GM18505 (cell line): ENCODE measurements around the gene GALNT9.

Experiments used
- ATAC-seq: cut with Tn5 transposase; IDR thresholded peaks from one replicate; pipeline ENCODE4 v1.9.1; 2021; ENCODE audit not compliant: unreplicated experiment
- POLR2A ChIP-seq: IDR thresholded peaks from 4 replicates; pipeline ENCODE4 v1.6.1; 2011; ENCODE audit warnings: borderline replicate concordance; ENCODE audit not compliant: insufficient read depth, insufficient read length; ENCODE audit errors: extremely low read depth

Gene GALNT9

GRCh38 chr12:132173135-132174014, 156.0 kb downstream of the GALNT9 start:
- no peak for ATAC-seq

GRCh38 chr12:132172619-132173018, 156.8 kb downstream of the GALNT9 start:
- TF ChIP-seq POLR2A = no peak
- ATAC-seq = no peak

More at GRCh38 chr12:132173135-132174014, 156.0 kb downstream of the GALNT9 start:
- no peak for TF ChIP-seq POLR2A

- no peak for TF ChIP-seq POLR2A
- no peak for ATAC-seq
Observed at GRCh38 chr12:132171968-132172521, 157.3 kb downstream of the GALNT9 start.

- no peak for TF ChIP-seq POLR2A
- no peak for ATAC-seq
Observed at GRCh38 chr12:132171293-132171967, 158.0 kb downstream of the GALNT9 start.

- no peak for ATAC-seq
- no peak for TF ChIP-seq POLR2A
Observed at GRCh38 chr12:132170637-132171292, 158.6 kb downstream of the GALNT9 start.

- no peak for ATAC-seq
- TF ChIP-seq POLR2A = no peak
Observed at GRCh38 chr12:132170094-132170636, 159.2 kb downstream of the GALNT9 start.

GRCh38 chr12:132169376-132169775, 160.0 kb downstream of the GALNT9 start:
- no peak for ATAC-seq
- TF ChIP-seq POLR2A = no peak

GRCh38 chr12:132168311-132169031, 160.9 kb downstream of the GALNT9 start:
- ATAC-seq = no peak
- no peak for TF ChIP-seq POLR2A

GRCh38 chr12:132167611-132168310, 161.6 kb downstream of the GALNT9 start:
- ATAC-seq = no peak

GRCh38 chr12:132166801-132167591, 162.4 kb downstream of the GALNT9 start:
- TF ChIP-seq POLR2A = no peak
- no peak for ATAC-seq

More at GRCh38 chr12:132167611-132168310, 161.6 kb downstream of the GALNT9 start:
- no peak for TF ChIP-seq POLR2A

- TF ChIP-seq POLR2A = no peak
- no peak for ATAC-seq
Observed at GRCh38 chr12:132166093-132166492, 163.3 kb downstream of the GALNT9 start.
